MM.1S (cell line): ENCODE results near the gene NMNAT3.

Experiments
- DNase-seq: peaks from one replicate; pipeline ENCODE4 v3.0.0-alpha.2; 2015
- H2AFZ ChIP-seq: fragments of 300-600 bp; sonication (generic); 2 replicates; pipeline ENCODE4 v1.6.0; 2016; ENCODE audit warnings: antibody characterized with exemption, low read length
- H3F3A ChIP-seq: fragments of 300-600 bp; sonication (generic); 2 replicates; pipeline ENCODE4 v1.6.1; 2016; ENCODE audit warnings: mild to moderate bottlenecking, antibody characterized with exemption, low read length, moderate library complexity, mixed read lengths; ENCODE audit not compliant: insufficient read depth
- H3K27ac ChIP-seq: fragments of 300-600 bp; sonication (generic); 2 replicates; pipeline ENCODE4 v1.5.1; 2016; ENCODE audit warnings: mild to moderate bottlenecking, low read length
- H3K27me3 ChIP-seq: fragments of 300-600 bp; sonication (generic); replicated peaks from 2 replicates; pipeline ENCODE4 v1.6.0; 2016; ENCODE audit warnings: low read length; ENCODE audit not compliant: insufficient read depth
- H3K36me3 ChIP-seq: fragments of 300-600 bp; sonication (generic); replicated peaks from 2 replicates; pipeline ENCODE4 v1.6.1; 2016; ENCODE audit warnings: mild to moderate bottlenecking, low read length, mixed read lengths; ENCODE audit not compliant: insufficient read depth
- H3K4me1 ChIP-seq: fragments of 300-600 bp; sonication (generic); 2 replicates; pipeline ENCODE4 v1.6.1; 2016; ENCODE audit warnings: low read length, mixed read lengths
- H3K4me2 ChIP-seq: fragments of 300-600 bp; sonication (generic); 2 replicates; pipeline ENCODE4 v1.6.0; 2016; ENCODE audit warnings: low read depth, low read length
- H3K4me3 ChIP-seq: fragments of 300-600 bp; sonication (generic); 2 replicates; pipeline ENCODE4 v1.5.1; 2016; ENCODE audit warnings: low read length, mixed read lengths
- H3K79me2 ChIP-seq: fragments of 300-600 bp; sonication (generic); 2 replicates; pipeline ENCODE4 v1.6.1; 2016; ENCODE audit warnings: mixed run types, low read length, mixed read lengths
- H3K9ac ChIP-seq: fragments of 300-600 bp; sonication (generic); 2 replicates; pipeline ENCODE4 v1.6.1; 2016; ENCODE audit warnings: low read length, mixed read lengths
- H3K9me2 ChIP-seq: fragments of 300-600 bp; sonication (generic); replicated peaks from 2 replicates; pipeline ENCODE4 v1.6.1; 2016; ENCODE audit warnings: mild to moderate bottlenecking, low read length, mixed read lengths; ENCODE audit not compliant: insufficient read depth
- H3K9me3 ChIP-seq: fragments of 300-600 bp; sonication (generic); replicated peaks from 2 replicates; pipeline ENCODE4 v1.6.1; 2016; ENCODE audit warnings: mild to moderate bottlenecking, low read length, mixed read lengths; ENCODE audit not compliant: insufficient read depth
- H4K20me1 ChIP-seq: fragments of 300-600 bp; sonication (generic); 2 replicates; pipeline ENCODE4 v1.6.1; 2016; ENCODE audit warnings: mild to moderate bottlenecking, low read length, moderate library complexity, mixed read lengths; ENCODE audit not compliant: insufficient read depth
- EZH2 ChIP-seq: fragments of 300-600 bp; sonication (generic); optimal IDR thresholded peaks from 2 replicates; pipeline ENCODE3; 2017; ENCODE audit warnings: low read depth, mild to moderate bottlenecking, antibody characterized with exemption, low read length, mixed read lengths
- EZH2phosphoT487 ChIP-seq: fragments of 300-600 bp; sonication (generic); IDR thresholded peaks from 2 replicates; pipeline ENCODE4 v1.6.1; 2018; ENCODE audit warnings: antibody characterized with exemption, low read length
- TF ChIP-seq, protein P1 (sequence below): fragments of 300-600 bp; sonication (generic); IDR thresholded peaks from 2 replicates; pipeline ENCODE4 v1.5.1; 2016; ENCODE audit warnings: antibody characterized with exemption, low read length, mixed read lengths

The NMNAT3 gene

DNA sequence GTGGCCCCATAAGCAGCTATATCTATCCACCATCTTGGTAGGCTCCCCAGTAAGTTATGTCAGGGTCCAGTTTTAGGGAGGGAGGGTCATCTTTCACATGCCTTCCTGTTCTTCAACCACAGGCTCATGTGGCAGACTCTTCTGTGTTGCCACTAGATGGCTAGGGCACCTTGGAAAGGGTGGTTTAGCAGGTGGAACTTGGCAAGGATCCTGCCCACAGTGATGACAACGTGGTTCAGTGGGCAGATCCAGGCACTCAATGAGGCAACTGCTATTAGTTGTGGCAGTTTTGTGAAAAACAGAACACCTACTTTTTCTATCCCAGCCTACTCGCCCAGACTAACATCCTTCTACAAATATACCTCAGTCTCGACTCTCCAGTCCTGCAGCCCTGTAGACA lies 131.0 kb downstream of the NMNAT3 start:
- no peaks in the 10 kb centered on the region for H3K9me3 ChIP-seq
- no peaks in the 10 kb centered on the region for H3K79me2 ChIP-seq
- H4K20me1 ChIP-seq: no peaks in the 10 kb centered on the region
- TF ChIP-seq EZH2phosphoT487 (no peak), EZH2 (no peak)
- TF ChIP-seq, protein P1, sequence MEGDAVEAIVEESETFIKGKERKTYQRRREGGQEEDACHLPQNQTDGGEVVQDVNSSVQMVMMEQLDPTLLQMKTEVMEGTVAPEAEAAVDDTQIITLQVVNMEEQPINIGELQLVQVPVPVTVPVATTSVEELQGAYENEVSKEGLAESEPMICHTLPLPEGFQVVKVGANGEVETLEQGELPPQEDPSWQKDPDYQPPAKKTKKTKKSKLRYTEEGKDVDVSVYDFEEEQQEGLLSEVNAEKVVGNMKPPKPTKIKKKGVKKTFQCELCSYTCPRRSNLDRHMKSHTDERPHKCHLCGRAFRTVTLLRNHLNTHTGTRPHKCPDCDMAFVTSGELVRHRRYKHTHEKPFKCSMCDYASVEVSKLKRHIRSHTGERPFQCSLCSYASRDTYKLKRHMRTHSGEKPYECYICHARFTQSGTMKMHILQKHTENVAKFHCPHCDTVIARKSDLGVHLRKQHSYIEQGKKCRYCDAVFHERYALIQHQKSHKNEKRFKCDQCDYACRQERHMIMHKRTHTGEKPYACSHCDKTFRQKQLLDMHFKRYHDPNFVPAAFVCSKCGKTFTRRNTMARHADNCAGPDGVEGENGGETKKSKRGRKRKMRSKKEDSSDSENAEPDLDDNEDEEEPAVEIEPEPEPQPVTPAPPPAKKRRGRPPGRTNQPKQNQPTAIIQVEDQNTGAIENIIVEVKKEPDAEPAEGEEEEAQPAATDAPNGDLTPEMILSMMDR: no peak
- no peaks in the 10 kb centered on the region for H3K27me3 ChIP-seq
- H3K4me1 ChIP-seq: no peaks in the 10 kb centered on the region
- H3K9me2 ChIP-seq: no peaks in the 10 kb centered on the region
- no peaks in the 10 kb centered on the region for H3K36me3 ChIP-seq
- no peak for DNase-seq
- H3K4me2 ChIP-seq: no peak overlapping the region
- no peak overlapping the region for H2AFZ ChIP-seq
- H3K27ac ChIP-seq: no peak overlapping the region
- H3K9ac ChIP-seq: no peak overlapping the region
- no peaks in the 10 kb centered on the region for H3F3A ChIP-seq
- no peak overlapping the region for H3K4me3 ChIP-seq

DNA sequence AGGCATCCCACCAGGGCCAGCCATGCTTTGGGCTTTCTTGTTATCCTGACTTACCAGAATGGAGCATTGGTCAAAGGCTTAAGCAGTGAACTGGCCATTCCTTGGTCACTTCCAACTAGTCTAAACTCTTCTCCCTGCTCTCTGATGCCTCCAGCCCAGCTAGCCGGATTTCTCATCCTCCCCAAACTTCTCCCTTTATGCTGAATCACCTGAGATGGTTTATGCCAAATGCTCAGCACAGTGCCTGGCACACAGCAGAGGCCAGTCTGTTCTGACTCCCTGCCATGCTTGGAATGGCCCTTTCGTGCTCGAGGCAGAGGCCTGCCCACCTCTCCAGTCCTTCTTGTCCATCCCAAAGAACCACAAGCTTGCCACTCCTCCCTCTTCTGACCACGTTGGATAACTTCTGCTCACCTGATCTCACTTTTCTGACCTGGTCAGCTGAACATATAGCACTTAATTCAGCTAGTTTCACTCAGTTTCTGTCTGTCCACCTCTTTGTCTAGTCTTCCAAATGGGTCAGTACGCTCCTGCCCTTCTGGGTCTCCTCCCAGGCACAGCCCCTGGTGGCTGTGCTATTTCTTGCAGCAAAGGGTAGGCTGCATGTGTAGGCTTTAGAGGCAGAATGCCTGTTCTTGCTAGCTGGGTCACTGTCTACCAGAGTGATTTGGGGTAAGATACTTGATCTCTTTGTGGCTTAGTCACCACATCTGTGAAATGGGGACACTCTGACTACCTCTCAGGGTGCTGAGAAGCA lies 136.1 kb downstream of the NMNAT3 start:
- H3K4me3 ChIP-seq: no peak overlapping the region
- no peaks in the 10 kb centered on the region for H3K9me2 ChIP-seq
- H3K4me1 ChIP-seq: no peaks in the 10 kb centered on the region
- H3K9ac ChIP-seq: no peak overlapping the region
- H3K36me3 ChIP-seq: no peaks in the 10 kb centered on the region
- TF ChIP-seq EZH2 (no peak), EZH2phosphoT487 (no peak)
- TF ChIP-seq, protein P1: no peak
- H4K20me1 ChIP-seq: no peaks in the 10 kb centered on the region
- H3K27me3 ChIP-seq: no peaks in the 10 kb centered on the region
- H2AFZ ChIP-seq: no peak overlapping the region
- DNase-seq: no peak
- H3K27ac ChIP-seq: no peak overlapping the region
- H3K9me3 ChIP-seq: no peaks in the 10 kb centered on the region
- no peak overlapping the region for H3K4me2 ChIP-seq
- H3F3A ChIP-seq: no peaks in the 10 kb centered on the region
- no peaks in the 10 kb centered on the region for H3K79me2 ChIP-seq

DNA sequence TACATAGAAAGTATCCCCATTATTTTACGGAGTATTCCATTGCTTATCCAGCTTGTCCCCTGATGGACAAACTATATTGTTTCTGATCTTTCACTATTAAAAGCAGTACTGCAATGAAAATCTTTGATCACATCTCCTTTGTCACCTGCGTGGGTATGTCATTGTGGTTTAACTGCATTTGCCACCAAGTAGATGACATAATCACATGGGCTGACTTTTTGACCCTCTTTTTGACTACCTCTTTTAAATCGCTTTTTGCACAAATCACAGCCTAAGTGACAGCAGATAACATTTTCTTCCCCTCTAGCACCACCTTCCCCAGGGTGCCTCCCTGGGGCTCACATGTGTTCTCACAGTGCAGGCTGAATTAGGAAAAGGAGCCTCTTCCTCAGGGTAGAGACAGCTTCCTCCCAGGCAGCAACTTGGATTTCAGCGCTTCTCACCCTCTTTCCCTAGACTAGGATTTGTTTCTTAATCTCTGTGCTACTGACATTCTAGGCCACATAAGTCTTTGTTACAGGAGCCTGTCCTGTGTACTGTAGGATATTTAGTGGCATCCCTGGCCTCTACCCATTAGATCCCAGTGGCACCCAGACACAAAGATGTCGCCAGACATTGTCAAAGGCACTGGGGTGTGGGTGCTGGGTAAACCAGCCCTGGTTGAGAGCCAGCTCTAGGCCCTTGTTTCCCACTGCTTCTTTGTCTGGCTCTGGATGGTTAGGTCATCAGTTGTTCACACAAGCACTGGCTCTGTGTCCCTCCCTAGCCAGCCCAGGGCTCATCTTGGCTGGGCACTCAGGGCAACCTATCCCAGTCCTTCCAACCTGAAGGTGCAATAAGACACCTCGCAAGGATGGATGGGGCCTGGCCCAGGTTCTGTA lies 136.9 kb downstream of the NMNAT3 start:
- Histone ChIP-seq H3K27ac (no peak overlapping the region), H3K27me3 (no peaks in the 10 kb centered on the region), H3K9me3 (no peaks in the 10 kb centered on the region), H3K79me2 (no peaks in the 10 kb centered on the region), H3K9me2 (no peaks in the 10 kb centered on the region), H2AFZ (no peak overlapping the region), H3K9ac (no peak overlapping the region), H4K20me1 (no peaks in the 10 kb centered on the region), H3F3A (no peaks in the 10 kb centered on the region), H3K36me3 (no peaks in the 10 kb centered on the region), H3K4me2 (no peak overlapping the region), H3K4me1 (no peaks in the 10 kb centered on the region), H3K4me3 (no peak overlapping the region)
- no peak for DNase-seq
- TF ChIP-seq EZH2phosphoT487 (no peak), EZH2 (no peak)
- TF ChIP-seq, protein P1: no peak
